Measurements from ENCODE around the gene PTH1R.
"Not testable (repeated sequence)": the region's sequence is repeated elsewhere in the genome, so short reads cannot be mapped to it uniquely, and the experiment has no call there.

The PTH1R gene

GRCh38 chr3:46899151-46900006 is 21.9 kb downstream of the PTH1R start:
- DNase-seq (ENCODE audit: low read depth in 2 of 2) = no peak

DNA sequence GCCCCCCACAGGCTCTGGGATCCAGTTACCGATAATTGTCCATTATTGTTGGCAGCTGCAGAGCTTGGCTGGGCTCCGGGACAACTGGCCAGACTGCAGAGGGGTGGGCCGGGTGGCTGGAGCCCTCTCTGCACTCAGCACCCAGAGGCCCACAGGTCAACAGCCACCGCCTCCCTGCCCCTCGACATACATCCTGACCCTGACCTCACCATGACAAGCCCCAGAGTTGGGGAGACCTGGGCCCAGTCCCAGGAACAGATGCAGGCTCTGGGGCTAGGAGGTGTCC is 22.4 kb downstream of the PTH1R start:
- DNase-seq (ENCODE audit: low read depth in 2 of 2) = no peak

- DNase-seq (ENCODE audit: low read depth in 2 of 2) = no peak
Measured at GRCh38 chr3:46900356-46900755, 22.8 kb downstream of the PTH1R start.

DNA sequence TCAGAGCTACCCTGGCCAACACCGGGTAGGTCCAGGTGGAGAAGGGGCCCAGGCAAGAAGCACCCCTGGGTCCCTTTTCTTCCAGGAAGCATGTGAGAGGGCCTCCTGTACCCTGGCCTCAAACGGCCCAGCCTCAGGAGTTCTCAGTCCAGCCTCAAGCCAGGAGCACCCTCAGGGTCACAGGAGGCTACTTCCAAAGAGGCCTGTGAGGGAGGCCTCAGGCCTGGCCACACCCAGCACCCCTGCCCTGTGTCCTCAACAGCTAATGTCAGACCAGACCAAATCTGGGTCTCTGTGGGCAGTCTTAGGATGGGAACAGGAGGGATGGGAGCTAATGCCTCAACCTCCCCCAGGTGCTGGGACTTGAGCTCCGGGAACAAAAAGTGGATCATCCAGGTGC is 23.5 kb downstream of the PTH1R start:
- DNase-seq (ENCODE audit: low read depth in 2 of 2) = no peak

GRCh38 chr3:46901591-46902187 is 24.2 kb downstream of the PTH1R start:
- DNase-seq (ENCODE audit: low read depth in 2 of 2) = no peak

DNA sequence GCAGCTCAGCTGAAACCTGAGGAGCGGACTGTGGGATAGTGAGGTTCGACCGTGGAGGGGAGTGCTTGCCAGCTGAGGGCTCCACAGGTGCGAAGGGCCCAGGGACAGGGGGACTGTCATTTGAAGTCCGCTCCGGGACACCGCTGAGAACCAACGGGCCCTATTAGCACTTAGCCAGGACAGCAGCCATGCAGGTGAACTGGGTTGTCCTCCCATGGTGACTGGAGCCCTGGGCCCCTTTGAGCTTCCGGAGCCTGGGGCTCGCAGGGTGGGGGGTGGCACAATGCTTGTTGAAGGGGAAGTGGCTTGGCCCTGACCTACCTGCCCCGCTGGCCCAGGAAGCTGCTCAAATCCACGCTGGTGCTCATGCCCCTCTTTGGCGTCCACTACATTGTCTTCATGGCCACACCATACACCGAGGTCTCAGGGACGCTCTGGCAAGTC is 24.7 kb downstream of the PTH1R start:
- no peak for DNase-seq (ENCODE audit: low read depth in 2 of 2)

GRCh38 chr3:46903341-46904302 is 26.1 kb downstream of the PTH1R start:
- DNase-seq (ENCODE audit: low read depth in 2 of 2) = no peak

DNA sequence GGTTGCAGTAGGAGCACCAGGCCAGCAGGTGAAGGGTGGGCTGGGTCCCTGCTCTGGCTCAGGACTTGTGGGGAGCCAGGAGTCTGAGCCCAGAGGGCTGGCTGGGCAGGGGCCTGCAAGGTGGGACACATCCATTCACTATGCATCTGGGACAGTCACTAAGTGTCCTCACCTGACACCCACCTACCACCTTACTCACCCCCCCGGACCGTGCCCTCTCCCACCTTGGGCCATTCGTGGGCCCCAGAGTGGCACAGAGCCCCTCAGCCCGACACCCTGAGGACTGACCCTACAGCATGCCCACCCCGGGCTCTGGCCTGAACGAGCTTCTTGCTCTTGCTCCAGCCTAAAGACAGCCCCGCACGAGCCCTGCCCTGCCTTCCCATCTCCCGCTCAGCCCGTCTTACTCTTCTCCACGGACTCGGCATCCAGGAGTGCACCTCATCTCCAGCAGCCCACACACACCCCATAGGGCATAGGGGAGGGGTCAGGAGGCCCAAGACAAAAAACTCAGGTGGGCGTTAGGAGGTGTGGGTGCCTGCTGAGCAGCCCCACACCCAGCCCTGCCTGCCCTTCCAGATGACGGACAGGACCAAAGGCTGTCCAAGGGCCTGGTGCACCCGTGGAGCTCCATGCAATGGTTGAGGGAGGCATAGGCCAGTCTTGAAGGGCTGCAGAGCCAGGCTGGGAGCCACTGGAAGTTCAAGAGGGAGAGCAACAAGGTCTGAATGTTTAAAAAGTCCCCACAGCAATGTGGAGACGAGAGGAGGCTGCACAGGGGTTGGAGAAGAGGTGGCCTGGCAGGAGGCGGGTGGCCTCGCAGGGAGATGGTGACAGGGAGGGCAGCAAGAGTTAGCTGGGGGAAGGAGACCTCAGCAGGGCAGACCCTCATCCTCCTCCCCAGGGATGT is 27.0 kb downstream of the PTH1R start:
- DNase-seq (ENCODE audit: low read depth in 2 of 2) = no peak

DNA sequence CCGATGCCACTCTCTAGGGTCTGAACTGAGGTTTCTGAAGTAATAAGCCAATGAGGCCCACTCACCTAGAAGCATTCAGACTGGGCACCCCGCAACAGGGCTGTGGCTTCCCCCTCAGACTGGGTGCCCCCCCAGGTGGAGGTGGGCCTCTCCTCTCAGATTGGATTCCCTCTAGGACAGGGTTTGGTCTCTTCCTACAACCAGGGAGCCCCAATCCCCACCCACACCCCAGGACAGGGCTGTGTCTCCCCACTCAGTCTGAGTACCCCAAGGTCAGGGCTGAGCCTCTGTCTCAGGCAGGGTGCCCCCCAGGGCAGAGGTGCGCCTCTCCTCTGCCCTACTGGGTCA is 27.7 kb downstream of the PTH1R start:
- DNase-seq (ENCODE audit: low read depth in 2 of 2) = no peak

DNA sequence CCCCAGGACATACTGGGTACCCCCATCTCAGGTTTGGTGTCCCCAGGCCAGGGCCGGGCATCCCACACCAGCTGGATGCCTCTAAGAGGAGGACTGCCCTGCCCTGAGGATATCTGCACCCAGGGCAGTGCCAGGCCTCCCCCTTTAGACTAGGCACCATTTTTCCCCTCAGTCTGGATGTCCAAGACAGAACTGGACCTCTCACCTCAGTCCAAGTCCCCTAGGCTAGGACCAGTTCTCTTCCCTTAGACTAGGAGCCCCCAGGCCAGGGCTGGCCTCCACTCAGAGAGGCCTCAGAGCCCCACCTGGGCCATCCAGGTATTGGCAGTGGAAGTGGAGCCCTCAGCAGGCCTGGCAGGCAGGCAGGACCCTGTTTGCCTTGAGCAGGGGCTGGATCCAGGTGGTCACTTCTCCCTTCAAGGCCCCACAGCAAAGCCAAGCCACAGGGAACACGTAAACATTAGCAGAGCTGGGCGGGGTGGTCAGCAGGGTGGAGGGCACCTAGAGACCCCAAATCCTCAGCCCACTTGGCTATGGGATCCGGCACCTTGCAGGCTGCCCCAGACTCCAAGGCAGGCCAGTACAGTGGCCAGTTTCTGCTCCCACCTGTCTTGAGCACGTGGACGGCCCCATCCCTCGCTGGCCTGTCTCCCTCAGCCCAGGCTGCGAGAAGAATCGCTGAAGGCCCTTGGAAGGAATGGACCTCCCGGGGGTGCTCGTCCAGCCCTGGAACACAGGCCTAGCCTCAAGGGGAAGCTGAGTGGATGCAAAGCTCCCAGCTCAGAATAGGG is 28.3 kb downstream of the PTH1R start:
- DNase-seq (ENCODE audit: low read depth in 2 of 2) = no peak

DNA sequence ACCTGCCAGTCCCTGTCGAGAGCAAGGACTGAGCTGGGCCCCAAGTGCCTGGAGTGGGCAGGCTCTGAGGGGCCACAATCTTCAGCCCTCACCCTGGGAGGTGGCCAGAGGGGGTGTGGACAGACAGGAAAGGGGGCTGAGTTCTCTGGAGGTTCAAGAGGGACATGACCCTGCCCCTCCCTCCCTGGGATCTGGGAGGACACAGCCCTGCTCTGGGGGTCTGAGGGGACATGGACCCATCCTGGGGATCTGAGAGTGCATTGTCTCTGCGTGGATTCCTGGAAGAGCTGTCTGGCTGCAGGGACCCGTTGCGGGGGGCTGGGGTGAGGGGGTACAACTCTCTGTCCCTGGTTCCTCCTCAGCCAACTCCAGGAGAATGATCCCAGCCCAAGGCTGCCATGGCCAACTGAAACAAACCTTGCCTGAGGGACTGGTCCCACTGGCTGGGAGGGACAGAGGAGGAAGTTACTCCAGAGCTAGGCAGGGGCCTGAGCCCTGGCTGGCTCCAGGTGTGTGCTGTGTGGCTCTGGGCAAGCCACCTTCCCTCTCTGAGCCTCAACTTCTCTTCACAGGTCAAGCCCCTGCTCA is 29.0 kb downstream of the PTH1R start:
- no peak for DNase-seq (ENCODE audit: low read depth in 2 of 2)

GRCh38 chr3:46907271-46907670 is 29.8 kb downstream of the PTH1R start:
- no peak for DNase-seq (ENCODE audit: low read depth in 2 of 2)

GRCh38 chr3:46907960-46908293 is 30.4 kb downstream of the PTH1R start:
- no peak for DNase-seq (ENCODE audit: low read depth in 2 of 2)

DNA sequence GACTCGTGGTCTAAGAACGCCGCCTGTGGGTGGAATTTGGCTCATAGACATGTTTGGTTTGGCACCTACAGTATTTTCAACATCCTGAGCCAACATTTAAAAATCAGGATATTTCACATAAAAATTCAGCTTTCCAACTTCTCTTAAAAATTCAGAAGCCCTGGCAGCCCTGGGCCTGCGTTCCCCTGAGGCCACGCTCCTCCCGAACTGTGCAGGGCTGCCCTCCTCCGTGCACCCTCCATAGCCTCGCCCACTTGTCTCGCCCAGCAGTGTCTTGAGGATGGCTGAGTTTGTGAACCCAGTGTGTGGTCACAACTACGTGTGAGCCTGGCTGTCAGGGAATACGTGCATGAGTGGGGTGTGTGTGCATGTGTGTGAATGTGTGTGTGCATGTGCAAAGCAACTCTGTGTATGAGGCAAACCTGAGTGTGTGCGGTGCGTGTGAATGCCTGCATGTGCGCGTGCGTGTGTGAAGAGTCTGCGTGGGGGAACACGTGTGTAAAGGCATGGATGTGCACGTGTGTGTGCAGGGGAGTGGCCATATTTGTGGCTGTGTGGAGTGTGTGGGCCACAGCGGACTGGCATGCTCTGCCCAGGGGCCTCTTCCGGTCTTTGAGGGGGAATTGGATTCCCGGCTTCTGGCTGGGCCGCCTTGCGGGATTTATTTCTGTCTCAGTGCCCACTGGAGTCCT is 30.9 kb downstream of the PTH1R start:
- no peak for DNase-seq (ENCODE audit: low read depth in 2 of 2)

GRCh38 chr3:46908986-46909534 is 31.5 kb downstream of the PTH1R start:
- DNase-seq (ENCODE audit: low read depth in 2 of 2) = no peak

DNA sequence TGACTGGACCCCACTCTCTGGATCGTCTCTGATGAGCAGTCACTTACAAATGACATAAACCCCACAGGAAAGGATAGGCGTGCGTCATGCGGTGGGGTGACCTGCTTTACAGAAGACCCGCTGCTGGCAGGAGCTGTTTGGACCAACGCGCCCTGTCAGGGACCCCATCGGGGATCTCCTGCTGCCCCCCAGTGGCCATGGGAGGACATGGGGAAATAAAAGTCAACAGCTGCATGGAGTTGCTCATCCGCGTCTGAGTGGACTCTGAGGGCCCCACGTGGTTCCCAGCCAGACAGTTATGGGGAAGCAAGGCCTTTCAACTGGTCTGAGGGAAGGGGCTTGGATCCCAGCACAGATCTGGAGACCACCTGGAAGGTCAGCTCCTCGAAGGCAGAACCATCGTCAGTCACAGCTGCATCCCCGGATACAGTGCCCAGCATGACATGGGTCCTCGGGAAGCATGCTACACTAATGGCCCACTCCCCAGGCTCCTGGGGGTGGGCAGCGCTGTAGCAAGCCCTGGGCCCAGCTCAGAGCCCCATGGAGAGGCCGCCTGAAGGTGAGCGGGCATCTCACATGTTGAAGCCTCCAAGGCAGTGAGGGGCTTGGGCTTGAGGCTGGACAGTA is 32.1 kb downstream of the PTH1R start:
- peak; percentile 58 to 65 for DNase-seq (ENCODE audit: low read depth in 2 of 2)

DNA sequence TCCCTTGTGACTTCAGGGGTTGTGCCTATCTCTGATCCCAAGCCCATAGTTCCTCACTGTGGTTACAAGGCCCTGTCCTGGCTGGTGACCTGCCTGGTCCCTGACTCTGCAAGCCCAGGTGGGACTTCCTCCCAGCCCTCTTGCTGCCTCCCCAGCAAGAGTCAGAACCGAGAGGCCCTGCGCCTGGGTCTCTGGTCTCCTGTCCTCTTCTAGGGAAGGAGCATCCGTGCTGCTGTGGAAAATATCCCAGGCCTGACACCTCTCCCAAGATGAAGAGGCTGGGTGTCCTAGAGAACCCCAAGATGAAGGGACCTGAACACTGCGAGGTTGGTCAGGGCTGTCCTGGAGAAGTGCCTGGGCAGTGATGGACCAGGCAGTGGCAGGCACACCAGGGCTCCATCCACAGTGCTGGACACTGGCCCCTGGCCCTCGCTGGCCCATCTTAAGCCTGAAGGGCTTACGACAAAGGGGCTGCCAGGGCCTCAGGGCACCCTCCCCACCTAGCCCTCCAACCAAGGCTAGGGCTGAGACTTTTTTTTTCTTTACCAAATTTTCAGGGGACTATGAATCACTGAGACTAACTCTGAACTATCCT is 32.7 kb downstream of the PTH1R start:
- DNase-seq (ENCODE audit: low read depth in 2 of 2) = no peak

DNA sequence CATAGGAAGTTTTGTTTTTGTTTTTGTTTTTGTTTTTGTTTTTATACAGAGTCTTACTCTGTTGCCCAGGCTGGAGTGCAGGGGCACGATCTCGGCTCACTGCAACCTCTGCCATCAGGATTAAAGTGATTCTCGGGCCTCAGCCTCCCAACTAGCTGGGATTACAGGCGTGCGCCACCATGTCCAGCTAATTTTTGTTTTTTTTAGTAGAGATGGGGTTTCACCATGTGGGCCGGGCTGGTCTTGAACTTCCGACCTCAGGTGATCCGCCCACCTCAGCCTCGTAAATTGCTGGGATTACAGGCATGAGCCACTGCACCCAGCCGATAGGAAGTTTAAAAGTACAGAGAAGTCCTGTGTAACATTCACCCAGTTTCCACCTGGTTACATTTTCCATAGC is 33.4 kb downstream of the PTH1R start:
- not testable (repeated sequence) for DNase-seq (ENCODE audit: low read depth in 2 of 2)

- no peak for DNase-seq (ENCODE audit: low read depth in 2 of 2)
Measured at GRCh38 chr3:46912986-46913385, 35.5 kb downstream of the PTH1R start.

All from stimulated activated CD8-positive, alpha-beta memory T cell treated with anti-CD3 and anti-CD28 coated beads, Interleukin-15, amount 100 ng/mL, for 4 hours (primary cell).